IgD-negative memory B cell (primary cell): ENCODE results near the gene FAM53A. TPM values are rescaled to one million over a fixed set of nuclear protein-coding genes. Genes with fewer than 3 reads are reported as not detected.

Experiments
- H3K27ac Mint-ChIP-seq, 3 donors: one replicate each; pipeline ENCODE4 v1.8.0; 2020 to 2022; ENCODE audit warnings: mild to moderate bottlenecking in 3 of 3, mixed read lengths in 3 of 3, moderate library complexity in 1 of 3
- H3K27me3 Mint-ChIP-seq: one replicate; pipeline ENCODE4 v1.8.0; 2021; ENCODE audit warnings: mixed read lengths
- H3K36me3 Mint-ChIP-seq: one replicate; pipeline ENCODE4 v1.8.0; 2020; ENCODE audit warnings: mild to moderate bottlenecking, mixed read lengths
- H3K4me1 Mint-ChIP-seq, 3 donors: one replicate each; pipeline ENCODE4 v1.8.0; 2020 to 2022; ENCODE audit warnings: mixed read lengths in 3 of 3, mild to moderate bottlenecking in 1 of 3
- H3K4me3 Mint-ChIP-seq, 4 donors: one replicate each; pipeline ENCODE4 v1.8.0; 2020 to 2022; ENCODE audit warnings: mild to moderate bottlenecking in 4 of 4, mixed read lengths in 4 of 4, moderate library complexity in 3 of 4
- H3K9me3 Mint-ChIP-seq, 3 donors: one replicate each; pipeline ENCODE4 v1.8.0; 2020 to 2021; ENCODE audit warnings: mixed read lengths in 3 of 3, mild to moderate bottlenecking in 1 of 3
- polyA plus RNA-seq: library from polyadenylated mRNA; unstranded; fragments of 300-500 nt; fragmentation: Illumina TruSeq; gene quantifications from one replicate; pipeline ENCODE4 v1.2.3, GENCODE V29; 2021

FAM53A gene
- polyA plus RNA-seq, 1 donor from 2014 or later = 1.5 TPM

DNA sequence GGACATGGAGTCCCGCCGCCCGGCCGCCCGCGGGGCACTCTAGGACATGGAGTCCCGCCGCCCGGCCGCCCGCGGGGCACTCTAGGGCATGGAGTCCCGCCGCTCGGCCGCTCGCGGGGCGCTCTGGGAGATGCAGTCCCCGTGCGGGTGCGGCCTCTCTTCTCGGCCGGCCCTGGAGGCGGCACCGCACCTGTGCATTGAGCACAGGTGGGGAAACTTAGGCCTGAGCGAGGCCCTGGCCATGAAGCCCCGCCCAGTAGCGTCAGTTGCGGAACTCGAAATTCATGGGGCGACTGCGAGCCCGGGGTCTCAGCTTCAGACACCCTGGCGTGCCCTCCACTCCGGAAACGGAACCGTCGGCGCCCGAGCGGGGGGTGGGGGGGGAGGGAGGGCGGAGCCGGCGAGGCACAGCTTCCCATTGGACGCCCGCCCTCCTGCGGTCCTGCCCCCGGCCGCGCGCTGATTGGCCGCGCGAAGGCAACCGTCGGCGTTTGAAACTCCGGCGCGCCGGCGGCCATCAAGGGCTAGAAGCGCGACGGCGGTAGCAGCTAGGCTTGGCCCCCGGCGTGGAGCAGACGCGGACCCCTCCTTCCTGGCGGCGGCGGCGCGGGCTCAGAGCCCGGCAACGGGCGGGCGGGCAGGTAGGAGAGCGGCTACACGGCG lies 37.0 kb upstream of the FAM53A start, which contains the start of the genes TACC3 and TMEM129:
TSS of gene TACC3 (plus strand) at position 519 of the 663 bp plus-strand sequence. CDS start 1,901 bp downstream, outside the sequence.
TSS of gene TMEM129 (minus strand) at position 321 of the 663 bp plus-strand sequence. CDS start 486 bp downstream, outside the sequence.
- Mint-ChIP-seq H3K27ac (peak within 1 kb of the TSS; percentile 95 to 99 (median 99)), H3K36me3 (peaks cover 2% of the 10 kb centered on the region), H3K4me1 (peaks cover 30 to 42% (median 32%) of the 10 kb centered on the region in 3 donors), H3K27me3 (no peaks in the 10 kb centered on the region), H3K4me3 (peak within 1 kb of the TSS; percentile 84 to 96 (median 91)), H3K9me3 (no peaks in the 10 kb centered on the region)

GRCh38 chr4:1720163-1720983 lies 36.3 kb upstream of the FAM53A start:
- H3K4me1 Mint-ChIP-seq = peaks cover 34 to 44% (median 37%) of the 10 kb centered on the region in 3 donors
- peak overlapping the region; percentile 76 to 99 (median 86) for H3K27ac Mint-ChIP-seq
- no peaks in the 10 kb centered on the region for H3K9me3 Mint-ChIP-seq
- H3K4me3 Mint-ChIP-seq = peak overlapping the region; percentile 83 to 93 (median 88)
- peaks cover 2% of the 10 kb centered on the region for H3K36me3 Mint-ChIP-seq
- H3K27me3 Mint-ChIP-seq = no peaks in the 10 kb centered on the region

GRCh38 chr4:1718095-1718850 lies 34.2 kb upstream of the FAM53A start:
- Mint-ChIP-seq H3K27ac (peak overlapping the region; percentile 51 to 99 (median 93)), H3K9me3 (no peaks in the 10 kb centered on the region), H3K4me1 (peaks cover 43 to 50% (median 48%) of the 10 kb centered on the region in 3 donors), H3K27me3 (no peaks in the 10 kb centered on the region), H3K4me3 (peak overlapping the region in 3 of 4 donors; percentile 37 to 90 (median 83)), H3K36me3 (no peaks in the 10 kb centered on the region)

DNA sequence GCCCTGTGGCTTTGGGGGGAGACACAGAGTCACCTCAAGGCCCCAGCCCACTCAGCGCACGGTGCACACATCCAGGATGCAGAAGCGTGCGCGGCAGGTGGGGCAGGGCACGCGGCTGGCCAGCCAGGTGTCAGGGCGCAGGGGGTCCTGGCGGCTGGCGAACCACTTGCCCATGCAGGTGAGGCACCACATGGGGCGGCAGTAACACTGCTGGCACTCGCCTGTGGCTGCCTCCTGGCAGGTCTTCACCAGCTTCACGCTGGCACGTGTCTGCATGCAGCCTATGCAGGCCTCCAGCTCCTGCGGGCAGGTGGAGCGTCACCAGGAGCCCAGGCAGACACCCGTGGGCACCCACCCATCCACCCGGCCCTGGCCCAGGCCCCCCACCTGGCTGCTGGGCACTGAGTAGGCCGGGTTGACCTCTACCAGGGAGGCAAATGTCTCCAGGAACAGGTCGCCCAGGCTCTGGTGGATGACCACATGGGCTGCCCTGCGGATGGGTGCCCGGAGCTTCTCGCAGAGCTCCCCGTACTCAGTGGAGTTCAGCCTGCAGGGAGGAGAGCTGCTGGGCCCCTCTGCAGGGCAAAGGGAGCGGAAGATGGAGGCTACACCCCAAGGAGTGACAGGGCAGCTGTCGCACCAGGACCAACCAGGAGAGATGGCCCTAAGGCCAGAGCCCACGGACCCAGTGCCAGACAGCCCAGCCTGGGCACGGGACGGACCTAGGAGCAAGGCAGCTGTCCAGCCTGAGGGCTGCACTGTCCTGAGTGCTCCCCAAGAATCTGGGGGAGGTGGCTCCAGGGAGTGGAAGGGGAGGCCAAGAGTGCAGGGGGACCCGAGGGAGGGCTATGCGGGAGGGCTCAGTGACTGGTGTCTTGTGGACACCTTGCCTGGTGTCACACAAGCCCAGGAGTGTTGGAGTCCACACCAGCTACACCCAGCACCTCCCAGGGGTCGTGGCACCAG lies 33.3 kb upstream of the FAM53A start:
- Mint-ChIP-seq H3K36me3 (no peaks in the 10 kb centered on the region), H3K27me3 (no peaks in the 10 kb centered on the region), H3K27ac (peak overlapping the region in 2 of 3 donors; percentile 67 to 99), H3K9me3 (no peaks in the 10 kb centered on the region), H3K4me1 (peaks cover 35 to 49% (median 40%) of the 10 kb centered on the region in 3 donors), H3K4me3 (peak overlapping the region in 1 of 4 donors; percentile 83)

DNA sequence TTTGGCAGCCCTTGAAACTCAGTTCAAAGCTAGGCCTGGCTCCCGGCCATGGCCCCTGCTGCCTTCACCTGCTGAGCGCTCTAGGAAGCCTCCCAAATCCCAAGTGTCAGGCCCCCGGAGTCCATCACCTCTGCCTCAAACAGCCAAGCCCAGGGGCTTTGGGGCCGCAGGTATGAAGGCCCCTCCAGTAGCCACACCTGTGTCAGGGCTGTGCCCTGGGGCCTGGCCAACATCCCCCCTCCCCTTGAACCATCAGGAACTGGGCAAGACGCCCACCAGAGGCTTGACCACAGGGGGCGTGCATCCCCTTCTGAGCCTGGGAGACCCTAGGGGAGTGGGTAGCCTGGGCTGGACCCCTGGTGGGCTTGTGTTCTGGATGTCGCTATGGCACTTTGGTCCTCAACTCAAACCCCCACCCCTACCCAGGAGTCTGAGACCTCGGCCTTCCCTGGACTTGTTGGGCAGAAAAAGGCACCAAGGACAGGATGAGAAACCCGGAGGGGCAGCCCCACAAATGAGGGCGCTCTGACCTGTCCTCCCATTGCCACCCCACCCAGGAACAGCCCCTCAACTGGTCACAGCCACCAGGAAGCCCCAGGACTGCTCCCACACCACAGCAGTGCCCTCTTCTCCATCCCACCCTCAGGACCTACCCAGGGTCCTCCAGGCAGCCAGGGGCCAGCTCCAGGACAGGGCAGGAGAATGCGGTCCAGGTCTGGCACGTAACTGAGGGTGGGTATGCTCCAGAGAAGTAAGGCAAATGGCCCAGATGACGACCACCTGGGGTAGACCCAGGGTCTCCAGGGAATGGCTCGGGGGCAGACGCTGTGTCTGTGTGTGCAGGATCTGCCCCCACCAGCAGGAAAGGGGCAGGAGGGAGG lies 32.2 kb upstream of the FAM53A start:
- H3K27me3 Mint-ChIP-seq = no peaks in the 10 kb centered on the region
- H3K9me3 Mint-ChIP-seq = no peaks in the 10 kb centered on the region
- no peaks in the 10 kb centered on the region for H3K36me3 Mint-ChIP-seq
- peaks cover 30 to 46% (median 35%) of the 10 kb centered on the region in 3 donors for H3K4me1 Mint-ChIP-seq
- H3K27ac Mint-ChIP-seq = peak overlapping the region; percentile 81 to 99 (median 85)
- H3K4me3 Mint-ChIP-seq = peak overlapping the region in 3 of 4 donors; percentile 74 to 97 (median 88)

DNA sequence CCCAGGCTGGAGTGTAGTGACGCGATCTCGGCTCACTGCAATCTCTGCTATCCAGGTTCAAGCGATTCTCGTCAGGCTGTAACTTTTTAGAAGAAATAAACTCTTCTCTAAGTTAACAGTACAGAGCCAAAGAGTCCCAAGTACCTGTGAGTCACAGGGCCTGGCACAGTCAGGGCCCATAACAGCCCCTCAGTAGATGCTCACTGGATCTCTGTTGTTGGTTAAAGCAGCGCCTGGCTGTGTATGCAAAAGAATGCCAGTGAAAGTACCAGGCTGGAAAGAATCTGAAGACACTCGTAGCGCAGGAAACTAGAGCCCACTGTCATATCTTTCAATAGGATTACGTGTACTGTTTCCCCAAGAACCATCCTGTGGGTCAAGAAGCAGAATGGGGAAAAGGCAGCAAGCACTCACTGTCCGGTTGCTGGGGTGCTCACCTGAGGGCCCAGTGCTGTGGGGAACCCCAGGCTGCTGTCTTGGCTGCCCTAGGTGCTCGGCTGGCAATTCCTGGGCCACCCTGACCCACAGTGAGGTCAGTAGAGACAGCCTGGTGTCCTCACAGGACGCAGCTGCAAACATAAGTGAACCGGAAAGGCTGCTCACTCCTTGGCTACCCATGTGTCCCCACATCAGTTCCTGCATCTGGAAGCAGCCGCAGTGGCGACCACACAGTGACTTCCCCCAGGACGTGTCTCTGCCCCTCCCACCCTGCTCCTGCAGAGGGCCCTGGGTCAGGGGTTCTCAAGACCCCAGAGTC lies 31.1 kb upstream of the FAM53A start:
- Mint-ChIP-seq H3K4me1 (peaks cover 36 to 49% (median 44%) of the 10 kb centered on the region in 3 donors), H3K9me3 (no peaks in the 10 kb centered on the region), H3K36me3 (no peaks in the 10 kb centered on the region), H3K4me3 (peak overlapping the region; percentile 88 to 98 (median 96)), H3K27me3 (no peaks in the 10 kb centered on the region), H3K27ac (peak overlapping the region; percentile 85 to 99 (median 97))

DNA sequence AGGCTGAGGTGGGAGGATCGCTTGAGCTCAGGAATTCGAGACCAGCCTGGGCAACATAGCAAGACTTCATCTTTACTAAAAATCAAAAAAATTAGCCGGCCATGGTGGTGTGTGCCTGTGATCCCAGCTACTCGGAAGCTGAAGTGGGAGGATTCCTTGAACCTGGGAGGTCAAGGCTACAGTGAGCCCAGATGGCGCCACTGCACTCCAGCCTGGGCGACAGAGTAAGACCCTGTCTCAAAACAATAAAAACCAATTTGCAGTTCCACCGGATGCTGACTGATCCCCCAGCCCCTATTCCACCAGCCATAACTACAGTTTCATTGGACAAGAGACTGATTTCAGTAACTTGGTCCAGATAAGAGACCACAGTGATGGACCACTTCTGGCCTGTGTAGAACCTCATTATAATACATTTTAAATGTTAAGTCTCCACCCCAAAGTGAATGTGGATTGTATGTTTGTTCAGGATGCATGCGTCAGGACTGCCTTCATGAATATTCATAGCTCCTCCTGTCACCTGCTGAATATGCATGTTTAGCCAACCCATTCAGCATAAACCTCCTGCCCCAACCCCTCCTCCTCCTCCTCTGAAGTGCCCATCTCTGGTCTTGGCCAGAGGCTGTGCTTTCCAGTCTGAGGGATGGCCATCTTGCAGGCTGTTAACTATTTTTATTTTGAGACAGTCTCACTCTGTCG lies 30.3 kb upstream of the FAM53A start:
- no peaks in the 10 kb centered on the region for H3K27me3 Mint-ChIP-seq
- H3K27ac Mint-ChIP-seq = peak overlapping the region; percentile 85 to 99 (median 97)
- H3K4me3 Mint-ChIP-seq = peak overlapping the region; percentile 88 to 98 (median 96)
- no peaks in the 10 kb centered on the region for H3K9me3 Mint-ChIP-seq
- H3K36me3 Mint-ChIP-seq = no peaks in the 10 kb centered on the region
- H3K4me1 Mint-ChIP-seq = peaks cover 36 to 55% (median 46%) of the 10 kb centered on the region in 3 donors

DNA sequence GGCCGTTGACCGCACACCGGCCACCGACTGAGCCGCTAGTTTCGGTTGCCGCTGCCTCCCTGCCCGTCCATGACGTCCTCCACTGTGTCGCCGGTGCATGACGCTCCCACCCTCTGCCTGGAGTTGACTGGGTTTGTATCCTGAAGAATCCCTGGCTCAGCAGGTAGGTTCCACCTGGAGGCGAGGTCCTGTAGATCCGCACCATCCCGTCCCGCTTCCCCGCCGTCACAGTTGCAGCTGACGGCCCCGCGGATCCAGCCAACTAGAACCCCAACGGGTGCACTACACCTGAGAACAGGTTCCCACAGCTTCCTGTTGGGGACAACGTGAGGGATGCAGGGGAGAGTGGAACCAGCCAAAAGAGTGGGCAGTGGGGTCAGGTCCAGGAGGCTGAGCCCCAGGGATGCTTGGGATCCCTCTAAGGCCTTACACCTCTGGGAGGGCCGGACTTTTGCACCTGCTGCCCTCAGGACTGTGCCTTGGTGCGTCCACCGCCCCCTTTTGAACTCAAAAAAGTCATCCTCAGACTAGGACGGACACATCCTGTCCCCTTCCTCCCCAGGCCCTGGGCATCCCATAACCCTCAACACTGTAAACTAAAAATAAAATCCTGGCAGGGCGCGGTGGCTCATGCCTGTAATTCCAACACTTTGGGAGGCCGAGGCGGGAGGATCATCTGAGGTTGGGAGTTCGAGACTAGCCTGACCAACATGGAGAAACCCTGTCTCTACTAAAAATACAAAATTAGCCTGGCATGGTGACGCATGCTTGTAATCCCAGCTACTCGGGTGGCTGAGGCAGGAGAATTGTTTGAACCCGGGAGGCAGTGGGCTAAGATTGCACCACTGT lies 29.1 kb upstream of the FAM53A start:
- H3K4me3 Mint-ChIP-seq = peak overlapping the region; percentile 96 to 98 (median 98)
- no peaks in the 10 kb centered on the region for H3K27me3 Mint-ChIP-seq
- H3K27ac Mint-ChIP-seq = peak overlapping the region; percentile 96 to 99 (median 97)
- peaks cover 45 to 59% (median 51%) of the 10 kb centered on the region in 3 donors for H3K4me1 Mint-ChIP-seq
- no peaks in the 10 kb centered on the region for H3K36me3 Mint-ChIP-seq
- no peaks in the 10 kb centered on the region for H3K9me3 Mint-ChIP-seq

DNA sequence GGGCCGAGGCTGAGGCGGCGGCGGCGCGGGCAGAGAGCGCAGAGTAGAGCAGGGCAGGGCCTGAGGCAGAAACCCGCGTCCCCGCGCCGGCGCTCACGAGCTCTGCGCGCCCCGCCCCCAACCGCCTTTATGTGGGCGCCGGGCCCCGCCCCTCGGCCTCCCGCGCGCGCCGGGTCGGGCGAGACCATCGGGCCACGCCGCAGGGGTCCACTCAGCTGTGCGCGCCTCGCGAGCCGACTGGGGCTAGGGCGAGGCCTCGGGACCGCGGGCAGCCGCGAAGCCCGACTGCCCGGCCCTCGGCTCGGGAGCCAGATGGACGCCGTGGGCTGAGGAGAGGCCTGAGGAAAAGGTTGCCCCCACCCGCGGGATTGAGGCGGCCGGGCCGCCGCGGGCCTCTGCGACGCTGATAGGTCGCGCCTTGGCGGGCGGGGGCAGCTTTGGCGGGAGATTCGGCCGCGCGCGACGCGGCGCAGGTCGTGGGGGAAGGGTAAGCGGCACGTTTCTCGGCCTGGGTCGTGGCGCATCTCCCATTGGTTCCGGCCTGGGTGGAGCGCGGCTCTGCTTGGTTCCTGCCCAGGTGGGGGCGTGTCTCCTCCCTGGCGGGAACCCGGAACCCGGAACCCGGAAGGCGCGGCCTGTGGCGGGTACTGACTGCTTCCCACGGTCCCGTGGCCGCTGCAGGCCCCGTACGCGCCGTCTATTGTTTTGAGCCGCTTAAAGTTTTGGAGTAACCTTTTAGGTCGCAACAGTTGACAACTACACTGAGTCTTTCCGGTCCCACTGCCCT lies 28.3 kb upstream of the FAM53A start, which contains the start of gene SLBP:
TSS of gene SLBP (minus strand) at position 104 of the 787 bp plus-strand sequence. CDS start 131 bp downstream, outside the sequence.
- Mint-ChIP-seq H3K4me3 (peak within 1 kb of the TSS; percentile 96 to 99 (median 98)), H3K9me3 (no peaks in the 10 kb centered on the region), H3K27ac (peak within 1 kb of the TSS; percentile 96 to 99 (median 97)), H3K27me3 (no peaks in the 10 kb centered on the region), H3K36me3 (peaks cover 1% of the 10 kb centered on the region), H3K4me1 (peaks cover 44 to 59% (median 51%) of the 10 kb centered on the region in 3 donors)

GRCh38 chr4:1711571-1712215 lies 27.6 kb upstream of the FAM53A start:
- Mint-ChIP-seq H3K27me3 (no peaks in the 10 kb centered on the region), H3K4me1 (peaks cover 44 to 59% (median 51%) of the 10 kb centered on the region in 3 donors), H3K36me3 (peaks cover 1% of the 10 kb centered on the region), H3K9me3 (no peaks in the 10 kb centered on the region), H3K27ac (peak overlapping the region; percentile 83 to 99 (median 93)), H3K4me3 (peak overlapping the region; percentile 88 to 99 (median 96))
